GM12873 (cell line): ENCODE measurements around the gene HOXC11.

Experiments
- TF ChIP-seq, protein P1 (sequence below): IDR thresholded peaks from 2 replicates; pipeline ENCODE4 v1.5.1; 2012; ENCODE audit warnings: low read depth, mild to moderate bottlenecking, moderate library complexity, low read length, control low read depth; ENCODE audit not compliant: insufficient read depth; ENCODE audit errors: missing control alignments

Gene HOXC11

DNA sequence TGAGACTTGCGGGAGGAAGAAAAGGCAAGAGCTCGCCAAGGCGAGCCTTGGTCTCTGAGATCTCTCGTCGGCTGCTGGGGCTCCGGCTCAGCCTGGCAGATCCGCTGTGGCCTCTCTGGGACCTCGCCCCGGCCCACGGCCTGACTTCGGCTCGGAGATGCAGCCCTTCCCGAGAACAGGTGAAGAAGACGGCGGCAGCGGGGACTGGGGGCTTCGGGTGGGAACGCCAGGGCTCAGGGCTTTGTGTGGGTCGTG lies 21.0 kb downstream of the HOXC11 start:
- TF ChIP-seq, protein P1, sequence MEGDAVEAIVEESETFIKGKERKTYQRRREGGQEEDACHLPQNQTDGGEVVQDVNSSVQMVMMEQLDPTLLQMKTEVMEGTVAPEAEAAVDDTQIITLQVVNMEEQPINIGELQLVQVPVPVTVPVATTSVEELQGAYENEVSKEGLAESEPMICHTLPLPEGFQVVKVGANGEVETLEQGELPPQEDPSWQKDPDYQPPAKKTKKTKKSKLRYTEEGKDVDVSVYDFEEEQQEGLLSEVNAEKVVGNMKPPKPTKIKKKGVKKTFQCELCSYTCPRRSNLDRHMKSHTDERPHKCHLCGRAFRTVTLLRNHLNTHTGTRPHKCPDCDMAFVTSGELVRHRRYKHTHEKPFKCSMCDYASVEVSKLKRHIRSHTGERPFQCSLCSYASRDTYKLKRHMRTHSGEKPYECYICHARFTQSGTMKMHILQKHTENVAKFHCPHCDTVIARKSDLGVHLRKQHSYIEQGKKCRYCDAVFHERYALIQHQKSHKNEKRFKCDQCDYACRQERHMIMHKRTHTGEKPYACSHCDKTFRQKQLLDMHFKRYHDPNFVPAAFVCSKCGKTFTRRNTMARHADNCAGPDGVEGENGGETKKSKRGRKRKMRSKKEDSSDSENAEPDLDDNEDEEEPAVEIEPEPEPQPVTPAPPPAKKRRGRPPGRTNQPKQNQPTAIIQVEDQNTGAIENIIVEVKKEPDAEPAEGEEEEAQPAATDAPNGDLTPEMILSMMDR, result no peak

DNA sequence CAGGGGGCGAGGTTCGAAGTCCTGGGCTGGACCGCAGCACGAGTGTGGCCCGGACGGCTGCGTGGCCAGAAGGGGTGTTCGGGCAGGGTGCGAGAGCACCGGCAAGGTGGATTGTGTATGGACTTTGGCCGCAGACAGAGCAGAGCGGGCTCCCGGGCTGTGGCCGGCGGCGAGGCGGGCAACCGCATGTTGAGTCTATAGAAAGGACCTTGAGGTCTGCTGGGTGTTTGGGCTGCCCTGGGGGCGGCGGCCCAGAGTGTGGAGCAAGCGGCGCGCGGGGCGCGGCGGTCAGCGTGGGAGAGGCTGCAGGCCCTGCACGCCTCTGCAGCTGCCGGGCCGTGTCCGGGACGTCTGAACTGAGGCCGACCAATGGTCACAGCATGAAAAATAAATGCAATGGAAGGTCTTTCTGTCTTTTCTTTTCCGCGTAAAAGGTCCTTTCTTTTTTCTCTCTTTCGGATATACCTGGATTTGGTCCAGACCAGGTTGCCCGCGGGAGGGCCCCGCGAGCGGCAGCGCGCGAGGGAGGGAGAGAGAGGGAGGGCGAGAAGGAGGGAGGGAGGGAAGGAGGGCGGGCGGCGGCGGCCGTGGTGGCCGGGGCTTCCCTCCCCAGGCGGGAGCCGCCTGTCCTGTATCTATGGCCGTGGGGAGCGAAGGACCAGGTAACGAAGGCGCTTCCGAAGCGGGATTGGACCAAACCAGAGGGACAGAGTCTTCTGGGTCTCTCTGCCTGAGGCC lies 21.5 kb downstream of the HOXC11 start:
- TF ChIP-seq, protein P1, result no peak

DNA sequence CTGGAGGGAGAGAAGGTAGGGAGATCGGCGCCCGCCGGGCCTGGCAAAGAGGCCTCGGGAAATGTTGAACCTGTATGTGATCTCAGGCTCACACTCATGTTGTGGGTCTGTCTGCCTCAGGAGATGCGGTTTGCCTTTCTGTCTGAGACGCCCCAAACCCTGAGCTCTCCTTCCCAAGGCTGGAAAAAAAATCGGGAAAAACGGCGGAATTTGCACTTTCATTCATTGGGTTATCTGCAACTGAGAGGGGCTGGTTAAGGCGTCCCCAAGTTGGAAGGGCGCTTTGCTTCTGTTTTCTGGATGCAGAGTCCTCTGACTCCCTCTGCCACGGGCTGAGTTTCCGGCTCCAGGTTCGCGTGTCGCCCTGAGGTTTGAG lies 22.1 kb downstream of the HOXC11 start:
- TF ChIP-seq, protein P1, result no peak

DNA sequence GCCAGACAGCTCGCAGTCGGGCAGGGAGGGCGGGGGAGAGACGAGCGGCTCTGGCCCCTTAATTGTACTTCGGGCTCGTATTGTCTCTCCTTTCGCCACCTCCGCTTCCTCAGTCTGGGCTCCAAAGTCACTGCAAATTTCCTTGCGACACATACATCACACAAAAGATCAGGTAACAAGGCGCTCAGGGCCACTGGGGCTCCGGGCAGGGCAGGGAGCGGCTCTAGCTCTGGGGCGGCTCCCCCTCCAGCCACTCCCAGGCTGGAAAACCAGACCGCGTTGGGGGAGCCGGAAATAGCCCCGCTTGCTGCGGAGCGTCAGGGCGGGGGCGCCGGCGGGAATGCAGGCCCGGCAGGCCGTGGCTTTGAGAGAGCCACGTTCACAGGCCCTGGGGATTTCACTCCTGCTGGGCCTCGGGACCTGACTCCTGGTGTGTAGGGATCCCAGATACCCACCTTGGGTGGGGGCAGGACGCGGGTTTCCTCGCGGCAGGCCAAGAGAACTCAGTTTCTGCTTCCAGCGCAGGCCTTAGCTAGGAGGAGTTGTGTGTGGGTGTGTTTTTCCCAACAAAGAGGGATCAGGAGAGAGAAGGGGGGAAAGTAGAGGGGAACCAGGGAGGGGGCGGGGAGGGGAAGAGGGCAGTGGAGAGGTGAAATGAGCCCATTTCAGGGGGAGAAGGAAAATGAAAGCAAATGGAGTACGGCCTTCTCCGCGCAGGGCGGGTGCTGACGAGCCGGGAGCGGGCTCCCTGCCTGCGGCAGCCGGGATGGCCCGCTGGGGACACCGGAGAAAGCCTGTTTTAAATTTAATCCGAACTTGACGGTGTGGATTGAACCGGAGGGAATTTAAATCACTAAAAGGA lies 22.7 kb downstream of the HOXC11 start:
- TF ChIP-seq, protein P1, result no peak

DNA sequence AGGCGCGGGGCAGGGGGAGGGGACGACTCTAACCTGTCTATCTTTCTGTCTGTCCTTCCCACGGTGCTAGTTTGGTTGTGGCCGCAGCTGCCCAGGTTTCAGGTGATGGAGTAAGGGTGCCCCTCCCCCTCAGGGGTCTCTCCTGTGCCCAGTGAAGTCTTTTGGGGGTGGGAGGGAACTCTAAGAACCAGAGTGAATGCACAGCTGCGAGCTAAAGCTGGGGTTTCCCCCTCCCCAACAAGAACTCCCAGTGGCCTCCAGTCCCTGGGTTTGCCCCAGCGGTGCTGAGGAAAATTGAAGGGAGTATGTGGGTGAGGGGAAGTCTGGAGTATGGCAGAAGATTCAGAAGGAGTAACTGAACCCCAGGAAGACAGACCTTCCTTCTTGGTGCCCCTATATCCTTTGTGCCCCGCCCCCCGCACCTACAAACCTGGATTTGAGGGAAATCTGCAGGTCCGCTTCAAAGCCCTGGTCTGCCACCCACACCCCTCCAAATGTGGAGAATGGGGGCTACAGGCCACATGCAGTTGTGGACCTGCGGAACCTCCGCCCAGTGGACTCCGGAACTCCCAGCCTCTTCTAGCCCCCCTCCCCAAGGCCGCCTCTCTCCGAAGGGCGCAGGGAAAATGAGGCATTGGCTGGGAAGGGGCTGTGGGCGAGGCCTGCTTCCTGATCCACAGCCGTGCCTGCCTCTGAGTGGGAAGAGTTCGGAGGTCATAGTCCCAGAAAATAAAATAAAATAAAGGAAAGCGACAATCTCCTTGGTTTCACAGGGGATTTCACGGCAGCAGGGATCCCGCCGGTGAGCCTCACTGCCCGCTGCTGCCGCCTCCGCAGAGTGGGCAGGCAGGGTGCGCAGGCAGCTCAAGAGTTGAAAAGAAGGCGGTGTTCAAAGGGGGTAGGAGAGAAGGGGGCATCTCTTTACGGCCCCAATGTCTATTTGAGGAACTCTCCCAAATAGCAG lies 23.6 kb downstream of the HOXC11 start:
- TF ChIP-seq, protein P1, result no peak

DNA sequence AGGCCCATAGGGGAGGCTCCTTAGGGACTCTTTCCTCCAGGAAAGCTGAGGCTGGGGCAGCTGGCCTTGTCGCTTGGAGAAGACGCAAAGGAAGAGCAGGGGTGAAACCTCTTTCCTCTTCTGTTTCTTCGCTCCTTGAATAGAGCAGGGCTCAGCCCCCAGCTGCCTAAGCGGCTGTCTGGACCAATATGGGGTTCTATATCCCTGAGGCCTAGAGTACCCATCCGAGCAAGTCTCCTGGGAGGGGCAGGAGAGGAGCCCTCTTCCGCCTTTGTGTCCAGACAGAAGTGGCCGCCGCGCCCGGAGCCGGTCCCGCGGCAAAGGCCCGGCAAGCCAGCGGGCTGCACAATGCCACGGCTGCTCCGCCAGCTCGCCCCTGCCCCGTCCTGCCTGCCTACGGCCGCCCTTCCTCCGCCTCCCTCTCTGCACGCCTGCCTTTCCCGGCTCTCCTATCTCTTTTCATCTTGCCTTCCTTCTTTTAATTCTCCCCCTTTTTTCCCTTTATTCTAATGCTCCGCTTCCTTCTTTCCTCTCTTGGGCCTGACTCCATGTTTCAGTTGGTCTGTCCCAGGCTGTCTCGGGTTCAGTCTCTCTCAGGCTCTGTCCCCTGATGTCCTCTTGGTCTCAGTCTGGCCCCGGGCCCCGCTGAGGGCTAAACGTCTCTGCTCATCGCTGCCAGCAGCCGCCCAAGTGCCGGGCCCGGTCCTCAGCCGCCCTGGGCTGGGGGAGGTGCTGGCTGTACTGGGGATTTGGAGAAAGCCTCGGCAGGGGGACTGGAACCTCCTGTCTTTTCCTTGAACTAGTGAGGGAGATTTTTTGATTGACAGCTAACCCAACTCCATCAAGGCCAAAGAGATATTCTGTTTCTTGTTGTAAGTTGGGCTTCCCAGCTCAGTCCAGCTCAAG lies 24.5 kb downstream of the HOXC11 start:
- TF ChIP-seq, protein P1, result no peak
